T-cell (primary cell): Measurements from ENCODE around the gene SIRPG. TPM values are rescaled to one million over a fixed set of nuclear protein-coding genes. Genes with fewer than 3 reads are reported as not detected.

Experiments
- ATAC-seq, 4 experiments: fragments of 200-7000 bp in 3 of 4; fragments of 150-1000 bp in 1 of 4; cut with Tn5 transposase; replicated peaks in 1 of 4; 1 replicate in 3 of 4; 2 replicates in 1 of 4; pipeline ENCODE4 v1.10.0; 2021; ENCODE audit warnings: moderate library complexity in 3 of 4, mild to moderate bottlenecking in 2 of 4, moderate number of reproducible peaks in 1 of 4
- CTCF ChIA-PET, 2 donors: fragments of 300-600 bp; sonication (Branson Sonifier 250); formaldehyde crosslinking; loops; one replicate each; lab custom pipeline; 2022; ENCODE audit warnings: antibody characterized with exemption in 2 of 2; lab: Charles Lee
- POLR2A ChIA-PET, 2 donors: fragments of 300-600 bp; sonication (Branson Sonifier 250); formaldehyde crosslinking; loops; one replicate each; lab custom pipeline; 2022; ENCODE audit warnings: antibody characterized with exemption in 2 of 2; lab: Charles Lee
- DNase-seq, 35 experiments: peaks; one replicate each; pipeline versions ENCODE4 v3.0.0 to v3.0.0-alpha.2; 2013 to 2023
- H3K27ac ChIP-seq: one replicate; pipeline ENCODE4 v1.5.1; 2013; ENCODE audit warnings: low read length
- H3K27me3 ChIP-seq, 2 experiments: replicated peaks in 1 of 2; 1 replicate in 1 of 2; 2 replicates in 1 of 2; pipeline versions ENCODE4 v1.6.1 to v1.7.0; 2013; ENCODE audit warnings: low read length in 1 of 2, mixed read lengths in 1 of 2; ENCODE audit not compliant: control insufficient read depth in 2 of 2, insufficient read depth in 2 of 2; ENCODE audit errors: extremely low read depth in 1 of 2
- H3K36me3 ChIP-seq, 2 donors: 1 replicate in 1 of 2; 2 replicates in 1 of 2; pipeline versions ENCODE4 v1.6.1 to v1.7.0; 2013; ENCODE audit warnings: low read length in 1 of 2; ENCODE audit not compliant: control insufficient read depth in 2 of 2, insufficient read depth in 1 of 2; ENCODE audit errors: extremely low read depth in 1 of 2
- H3K4me1 ChIP-seq, 2 experiments: 1 replicate in 1 of 2; 2 replicates in 1 of 2; pipeline versions ENCODE4 v1.6.1 to v1.7.0; 2013; ENCODE audit warnings: low read length in 2 of 2, mixed read lengths in 1 of 2; ENCODE audit not compliant: insufficient read depth in 2 of 2, control insufficient read depth in 1 of 2; ENCODE audit errors: extremely low read depth in 1 of 2
- H3K4me3 ChIP-seq, 2 donors: 1 replicate in 1 of 2; 2 replicates in 1 of 2; pipeline versions ENCODE4 v1.5.1 to v1.7.0; 2013; ENCODE audit warnings: mild to moderate bottlenecking in 2 of 2, low read length in 1 of 2, moderate library complexity in 1 of 2; ENCODE audit not compliant: control insufficient read depth in 1 of 2; ENCODE audit errors: extremely low read depth in 1 of 2
- H3K9me3 ChIP-seq: 2 replicates; pipeline ENCODE4 v1.7.0; 2013
- H3K27ac Mint-ChIP-seq, 2 donors: one replicate each; pipeline ENCODE4 v1.8.0; 2020 to 2021; ENCODE audit warnings: mild to moderate bottlenecking in 2 of 2, mixed read lengths in 2 of 2
- H3K27me3 Mint-ChIP-seq, 2 donors: one replicate each; pipeline ENCODE4 v1.8.0; 2021 to 2022; ENCODE audit warnings: mixed read lengths in 2 of 2
- H3K36me3 Mint-ChIP-seq: one replicate; pipeline ENCODE4 v1.8.0; 2021; ENCODE audit warnings: mixed read lengths
- H3K4me1 Mint-ChIP-seq, 3 donors: one replicate each; pipeline ENCODE4 v1.8.0; 2020 to 2022; ENCODE audit warnings: mixed read lengths in 3 of 3, mild to moderate bottlenecking in 1 of 3
- H3K4me3 Mint-ChIP-seq, 3 donors: one replicate each; pipeline ENCODE4 v1.8.0; 2020 to 2022; ENCODE audit warnings: mild to moderate bottlenecking in 3 of 3, mixed read lengths in 3 of 3, moderate library complexity in 3 of 3
- H3K9me3 Mint-ChIP-seq, 3 donors: one replicate each; pipeline ENCODE4 v1.8.0; 2020 to 2022; ENCODE audit warnings: mixed read lengths in 3 of 3
- WGBS: methylation state at CpG from one replicate; pipeline ENCODE4 v1.1.5; 2013; ENCODE audit warnings: missing lambda C conversion rate; ENCODE audit not compliant: insufficient coverage; 5-methylcytosine and 5-hydroxymethylcytosine counted together
- total RNA-seq, 35 experiments: library from RNA in 6 of 35; stranded (reverse) in 6 of 35; fragments of 120-200 nt in 1 of 35; gene quantifications; one replicate each; pipeline versions ENCODE4 v1.2.1 to v1.2.4 and lab custom pipeline; 2013 to 2026

SIRPG gene
- total RNA-seq, 5 donors from 2014 or later (not counting 1 experiment from before 2014, with no cell fraction given) = 25.4 to 59.5 (median 28.6) TPM

DNA sequence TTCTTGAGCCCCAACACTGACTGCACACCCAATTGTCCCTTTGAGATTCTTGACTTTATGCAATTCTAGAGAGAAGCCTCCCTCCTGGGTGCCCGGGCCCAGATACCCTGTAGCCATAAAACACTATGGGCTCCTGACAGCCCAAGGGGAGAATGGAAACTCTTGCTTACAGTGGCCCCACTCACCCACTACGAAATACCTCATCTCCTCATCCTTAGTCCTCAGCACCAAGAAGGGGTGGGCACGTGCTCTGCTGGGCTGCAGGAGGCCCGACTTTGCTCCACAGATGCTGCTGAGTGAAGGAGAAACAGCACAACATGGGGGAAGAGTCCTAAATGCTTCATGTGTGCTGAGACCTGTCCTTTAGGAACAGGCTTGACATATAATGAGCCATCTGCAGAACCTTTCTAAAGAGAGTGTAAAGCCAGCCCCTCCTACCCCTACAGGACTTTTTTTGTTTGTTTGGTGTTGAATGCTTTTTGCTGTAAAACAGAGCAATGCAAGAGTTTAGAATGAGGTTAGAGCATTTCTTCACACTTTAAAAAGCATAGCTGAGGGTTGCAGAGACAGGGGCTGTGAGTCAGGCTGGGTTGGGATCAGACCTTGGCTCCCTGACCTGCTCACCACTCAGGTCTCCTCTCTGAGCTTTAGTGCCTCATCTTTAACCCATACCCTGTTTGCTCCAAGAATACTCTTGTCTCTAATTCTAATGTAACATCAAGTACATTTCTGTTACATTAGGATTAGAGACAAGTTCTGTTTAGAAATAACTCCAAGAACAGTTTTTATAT, 17.6 kb upstream of the SIRPG start:
- peaks cover 0 to 9% (median 0%) of the 10 kb centered on the region in 3 donors for H3K9me3 Mint-ChIP-seq
- H3K4me1 Mint-ChIP-seq = peaks cover 95 to 99% (median 96%) of the 10 kb centered on the region in 3 donors

DNA sequence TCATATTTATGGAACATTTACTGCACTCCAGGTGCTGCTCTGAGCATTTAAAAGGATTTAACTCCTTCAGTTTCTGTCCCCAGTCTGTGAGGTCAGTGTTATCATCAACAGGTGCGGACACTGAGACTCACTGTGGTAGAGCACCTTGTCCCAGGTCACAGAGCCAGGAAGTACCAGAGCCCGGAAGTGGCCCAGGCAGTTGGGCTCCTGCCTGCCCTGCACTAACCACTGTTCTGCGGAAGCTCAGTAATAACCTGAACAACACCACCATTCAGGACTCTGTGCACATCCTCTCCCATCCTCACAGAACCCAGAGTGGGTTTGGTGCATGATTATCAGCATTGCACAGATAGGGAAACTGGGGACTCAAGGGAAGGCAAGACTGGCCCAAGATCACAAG, 16.8 kb upstream of the SIRPG start:
- Mint-ChIP-seq H3K27ac (peak overlapping the region; percentile 90 to 98), H3K27me3 (no peaks in the 10 kb centered on the region), H3K4me1 (peaks cover 95 to 99% (median 98%) of the 10 kb centered on the region in 3 donors), H3K4me3 (peak overlapping the region; percentile 34 to 71 (median 38)), H3K9me3 (peaks cover 0 to 9% (median 0%) of the 10 kb centered on the region in 3 donors), H3K36me3 (peaks cover 23% of the 10 kb centered on the region)
- Histone ChIP-seq H3K9me3 (no peaks in the 10 kb centered on the region), H3K4me3 (no peak overlapping the region), H3K4me1 (peaks cover 49 to 72% of the 10 kb centered on the region in 2 experiments), H3K36me3 (peaks cover 0 to 5% of the 10 kb centered on the region in 2 donors), H3K27me3 (no peaks in the 10 kb centered on the region), H3K27ac (peak overlapping the region; percentile 74)
- WGBS = 0% methylated on average over 2 of the region's 3 CpGs
- ATAC-seq (peak; percentile 79 to 91 (median 87)), DNase-seq (peak in 32 of 35 experiments; percentile 16 to 71 (median 34))
- POLR2A ChIA-PET = no interaction called here
- CTCF ChIA-PET = no interaction called here

More for the DNA sequence above, 17.6 kb upstream of the SIRPG start:
- POLR2A ChIA-PET = no interaction called here
- Histone ChIP-seq H3K4me1 (peaks cover 49 to 67% of the 10 kb centered on the region in 2 experiments), H3K4me3 (peak overlapping the region in 1 of 2 donors; percentile 17), H3K36me3 (peaks cover 0 to 5% of the 10 kb centered on the region in 2 donors), H3K9me3 (no peaks in the 10 kb centered on the region), H3K27me3 (no peaks in the 10 kb centered on the region), H3K27ac (peak overlapping the region; percentile 74)
- CTCF ChIA-PET = interaction anchor here in 1 of 2 donors (1.4 kb wide), 1 partner anchor 59 kb away, joined by 3 read pairs; no protein-coding TSS in a partner anchor
- H3K4me3 Mint-ChIP-seq = peak overlapping the region in 2 of 3 donors; percentile 34 to 71
- ATAC-seq (no peak), DNase-seq (no peak)
- H3K36me3 Mint-ChIP-seq = peaks cover 24% of the 10 kb centered on the region
- WGBS = 33% methylated on average over 1 of the region's 4 CpGs
- peak overlapping the region; percentile 90 to 98 for H3K27ac Mint-ChIP-seq
- no peaks in the 10 kb centered on the region for H3K27me3 Mint-ChIP-seq

DNA sequence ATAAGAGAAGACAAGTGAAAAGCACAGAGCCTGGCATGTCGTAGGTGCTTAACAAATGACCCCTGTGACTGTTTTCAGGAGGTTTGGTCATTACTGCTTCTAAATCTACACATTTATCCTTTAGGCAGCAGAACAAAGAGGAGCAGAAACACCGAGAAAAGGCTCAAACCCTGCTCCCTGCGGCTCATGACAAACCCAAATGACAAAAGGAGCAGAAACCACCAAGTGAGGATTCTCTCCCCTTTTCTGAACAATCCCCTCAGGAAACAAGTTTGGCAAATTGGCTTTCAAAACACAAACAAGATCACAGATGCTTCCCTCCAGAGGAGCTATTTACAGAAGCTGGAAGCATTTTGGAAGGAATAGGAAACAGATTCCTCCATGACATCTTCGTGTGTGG, 15.8 kb upstream of the SIRPG start:
- peak overlapping the region in 1 of 3 donors; percentile 71 for H3K4me3 Mint-ChIP-seq
- H3K36me3 Mint-ChIP-seq = peaks cover 25% of the 10 kb centered on the region
- CTCF ChIA-PET = no interaction called here

DNA sequence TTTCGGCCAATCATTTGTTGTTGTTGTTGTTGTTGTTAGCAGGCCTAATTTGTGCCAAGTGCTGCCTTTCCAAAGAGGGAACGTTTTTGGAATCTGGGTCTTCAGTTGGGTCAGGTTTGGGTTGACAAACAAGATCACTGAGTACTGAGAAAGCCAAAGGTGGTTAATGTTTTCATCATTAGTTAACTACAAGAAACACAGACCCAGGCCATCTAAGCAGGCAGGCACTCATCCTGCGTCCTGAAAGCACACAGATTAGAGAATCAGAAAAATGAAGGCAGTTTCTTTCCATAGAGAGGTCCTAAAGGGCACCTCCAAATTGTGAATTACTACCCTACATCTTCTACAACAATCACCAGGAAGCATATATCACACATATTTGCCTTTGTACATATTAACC, 15.1 kb upstream of the SIRPG start:
- H3K27ac ChIP-seq = peak overlapping the region; percentile 74
- 14% methylated on average over 1 of the region's 3 CpGs for WGBS
- H3K9me3 Mint-ChIP-seq = peaks cover 0 to 9% (median 0%) of the 10 kb centered on the region in 3 donors
- H3K4me1 Mint-ChIP-seq = peaks cover 97 to 99% (median 99%) of the 10 kb centered on the region in 3 donors
- peaks cover 54 to 79% of the 10 kb centered on the region in 2 experiments for H3K4me1 ChIP-seq
- H3K36me3 Mint-ChIP-seq = peaks cover 19% of the 10 kb centered on the region
- POLR2A ChIA-PET = no interaction called here
- peaks cover 0 to 5% of the 10 kb centered on the region in 2 donors for H3K36me3 ChIP-seq
- H3K9me3 ChIP-seq = no peaks in the 10 kb centered on the region
- CTCF ChIA-PET = no interaction called here
- no peak overlapping the region for H3K4me3 ChIP-seq
- peak overlapping the region; percentile 90 to 98 for H3K27ac Mint-ChIP-seq
- peak overlapping the region; percentile 35 to 71 (median 49) for H3K4me3 Mint-ChIP-seq
- ATAC-seq = no peak
- DNase-seq = no peak
- H3K27me3 Mint-ChIP-seq = no peaks in the 10 kb centered on the region
- no peaks in the 10 kb centered on the region for H3K27me3 ChIP-seq

More for the DNA sequence above, 15.8 kb upstream of the SIRPG start:
- POLR2A ChIA-PET = no interaction called here
- peaks cover 0 to 9% (median 0%) of the 10 kb centered on the region in 3 donors for H3K9me3 Mint-ChIP-seq
- H3K27ac Mint-ChIP-seq = peak overlapping the region; percentile 90 to 98
- H3K9me3 ChIP-seq = no peaks in the 10 kb centered on the region
- H3K27me3 Mint-ChIP-seq = no peaks in the 10 kb centered on the region
- peaks cover 97 to 99% (median 99%) of the 10 kb centered on the region in 3 donors for H3K4me1 Mint-ChIP-seq
- peaks cover 52 to 75% of the 10 kb centered on the region in 2 experiments for H3K4me1 ChIP-seq
- ATAC-seq = no peak
- peaks cover 0 to 5% of the 10 kb centered on the region in 2 donors for H3K36me3 ChIP-seq
- no peak for DNase-seq
- 26% methylated on average over 2 of the region's 4 CpGs for WGBS
- H3K27me3 ChIP-seq = no peaks in the 10 kb centered on the region
- H3K27ac ChIP-seq = peak overlapping the region; percentile 74
- H3K4me3 ChIP-seq = no peak overlapping the region

DNA sequence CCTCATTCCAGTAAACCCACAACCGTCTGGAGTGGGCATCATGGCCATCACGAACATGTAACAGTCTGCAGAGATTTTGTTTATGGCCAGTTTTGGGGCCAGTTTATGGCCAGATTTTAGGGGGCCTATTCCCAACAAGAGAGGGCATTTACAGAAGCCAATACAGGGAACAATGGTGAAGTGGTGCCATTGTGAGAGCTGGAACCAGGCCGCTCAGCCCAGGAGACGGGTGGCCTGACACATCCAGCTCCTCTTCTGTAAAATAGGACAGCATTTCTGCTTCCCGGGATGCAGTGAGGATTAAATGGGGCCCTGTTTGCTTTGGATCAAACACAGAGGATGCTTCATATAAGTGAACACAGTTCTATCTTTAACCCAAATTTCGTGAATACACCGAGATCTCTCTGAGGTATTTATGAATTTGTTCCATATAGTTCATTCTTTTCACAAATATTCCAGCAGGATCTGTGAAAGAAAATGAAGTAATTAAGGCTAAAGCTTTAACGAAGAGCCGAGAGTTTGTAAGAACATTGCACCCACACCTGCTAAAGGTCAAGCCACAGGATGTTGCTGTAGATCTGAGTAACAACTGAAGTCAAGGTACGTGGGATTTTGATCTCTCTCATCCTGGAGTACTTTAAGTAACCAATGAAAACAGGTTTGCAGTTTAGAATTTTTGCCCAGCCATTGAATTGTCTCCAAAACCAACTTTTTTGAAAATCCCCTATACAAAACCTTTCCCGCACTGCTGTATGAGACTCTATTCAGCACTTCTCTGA, 14.5 kb upstream of the SIRPG start:
- 60% methylated on average over 5 of the region's 11 CpGs for WGBS
- peak overlapping the region; percentile 35 to 71 (median 49) for H3K4me3 Mint-ChIP-seq
- Histone ChIP-seq H3K4me1 (peaks cover 59 to 83% of the 10 kb centered on the region in 2 experiments), H3K27me3 (no peaks in the 10 kb centered on the region), H3K9me3 (no peaks in the 10 kb centered on the region), H3K4me3 (no peak overlapping the region), H3K27ac (peak overlapping the region; percentile 74), H3K36me3 (peaks cover 0 to 5% of the 10 kb centered on the region in 2 donors)
- peaks cover 98 to 99% (median 99%) of the 10 kb centered on the region in 3 donors for H3K4me1 Mint-ChIP-seq
- ChIA-PET POLR2A (no interaction called here), CTCF (no interaction called here)
- H3K27ac Mint-ChIP-seq = peak overlapping the region; percentile 90 to 98
- no peak for DNase-seq
- H3K27me3 Mint-ChIP-seq = no peaks in the 10 kb centered on the region
- peak; percentile 56 to 64 (median 63) for ATAC-seq
- peaks cover 19% of the 10 kb centered on the region for H3K36me3 Mint-ChIP-seq
- peaks cover 0 to 9% (median 0%) of the 10 kb centered on the region in 3 donors for H3K9me3 Mint-ChIP-seq

DNA sequence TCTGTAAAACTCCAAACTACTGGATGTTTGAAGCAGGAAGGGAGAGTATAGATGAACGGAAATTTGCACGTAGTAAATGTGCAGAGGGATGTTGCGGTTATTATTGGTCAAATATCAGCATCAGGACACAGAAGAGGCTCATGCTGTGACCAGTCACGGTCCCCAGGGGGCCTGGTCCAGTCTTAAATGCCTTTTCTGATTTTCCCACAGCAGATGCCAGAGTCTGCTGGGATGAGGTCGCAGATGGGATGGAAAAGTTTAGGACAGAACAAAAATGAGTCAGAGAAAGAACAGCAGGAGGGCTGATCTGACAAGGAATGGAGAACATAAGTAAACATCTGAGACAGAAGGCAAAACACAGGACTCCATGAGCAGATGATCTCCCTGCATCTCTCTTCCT, 11.7 kb upstream of the SIRPG start:
- H3K27ac ChIP-seq = no peak overlapping the region
- no peak for DNase-seq
- peak overlapping the region in 1 of 3 donors; percentile 35 for H3K4me3 Mint-ChIP-seq
- no peaks in the 10 kb centered on the region for H3K27me3 ChIP-seq
- no peak overlapping the region for H3K4me3 ChIP-seq
- peaks cover 0 to 9% (median 0%) of the 10 kb centered on the region in 3 donors for H3K9me3 Mint-ChIP-seq
- ATAC-seq = no peak
- H3K27ac Mint-ChIP-seq = peak overlapping the region; percentile 93 to 98
- H3K9me3 ChIP-seq = no peaks in the 10 kb centered on the region
- peaks cover 0 to 5% of the 10 kb centered on the region in 2 donors for H3K36me3 ChIP-seq
- CTCF ChIA-PET = no interaction called here
- no peaks in the 10 kb centered on the region for H3K27me3 Mint-ChIP-seq
- POLR2A ChIA-PET = no interaction called here
- peaks cover 54 to 82% of the 10 kb centered on the region in 2 experiments for H3K4me1 ChIP-seq
- H3K4me1 Mint-ChIP-seq = peaks cover 92 to 96% (median 95%) of the 10 kb centered on the region in 3 donors
- H3K36me3 Mint-ChIP-seq = peaks cover 17% of the 10 kb centered on the region
- WGBS = 97% methylated on average over 5 of the region's 5 CpGs
